GM23338 (cell line): ENCODE results near the gene TSFM. TPM values are rescaled to one million over a fixed set of nuclear protein-coding genes. Genes with fewer than 3 reads are reported as not detected.

Source experiments
- ATAC-seq: fragments of 200-7000 bp; cut with Tn5 transposase; 3 replicates; pipeline ENCODE4 v1.9.1; 2020
- DNase-seq: peaks from one replicate; pipeline ENCODE4 v3.0.0-alpha.2; 2015; ENCODE audit warnings: low spot score
- H2AFZ ChIP-seq: fragments of 200-600 bp; sonication (generic); 2 replicates; pipeline ENCODE4 v1.8.0; 2016; ENCODE audit warnings: antibody characterized with exemption, mild to moderate bottlenecking, moderate library complexity
- H3F3A ChIP-seq: fragments of 200-600 bp; sonication (generic); replicated peaks from 2 replicates; pipeline ENCODE4 v1.8.0; 2017; ENCODE audit warnings: antibody characterized with exemption, mixed run types, low read depth
- H3K27ac ChIP-seq: fragments of 200-600 bp; sonication (generic); 2 replicates; pipeline ENCODE4 v1.6.1; 2016; ENCODE audit warnings: low read depth
- H3K27me3 ChIP-seq: fragments of 200-600 bp; sonication (generic); 2 replicates; pipeline ENCODE4 v1.8.0; 2016; ENCODE audit warnings: mild to moderate bottlenecking, mixed run types, moderate library complexity; ENCODE audit not compliant: insufficient read depth
- H3K36me3 ChIP-seq: fragments of 200-600 bp; sonication (generic); 2 replicates; pipeline ENCODE4 v1.8.0; 2016; ENCODE audit warnings: mild to moderate bottlenecking; ENCODE audit not compliant: insufficient read depth
- H3K4me1 ChIP-seq: fragments of 200-600 bp; sonication (generic); 2 replicates; pipeline ENCODE4 v1.8.0; 2016; ENCODE audit warnings: mild to moderate bottlenecking, moderate library complexity; ENCODE audit not compliant: insufficient read depth
- H3K4me2 ChIP-seq: fragments of 200-600 bp; sonication (generic); 2 replicates; pipeline ENCODE4 v1.7.1; 2017; ENCODE audit warnings: mixed run types
- H3K4me3 ChIP-seq: fragments of 200-600 bp; sonication (generic); 2 replicates; pipeline ENCODE4 v1.6.1; 2016; ENCODE audit warnings: mixed run types
- H3K79me2 ChIP-seq: fragments of 200-600 bp; sonication (generic); replicated peaks from 2 replicates; pipeline ENCODE4 v1.8.0; 2017; ENCODE audit warnings: mild to moderate bottlenecking; ENCODE audit not compliant: insufficient read depth
- H3K9me2 ChIP-seq: fragments of 200-600 bp; sonication (generic); 2 replicates; pipeline ENCODE4 v1.8.0; 2017; ENCODE audit not compliant: insufficient read depth
- H4K20me1 ChIP-seq: fragments of 200-600 bp; sonication (generic); replicated peaks from 2 replicates; pipeline ENCODE4 v1.8.0; 2017; ENCODE audit warnings: mild to moderate bottlenecking; ENCODE audit not compliant: insufficient read depth
- H3K27ac Mint-ChIP-seq: 2 replicates; pipeline ENCODE4 v1.8.0; 2020; ENCODE audit warnings: inconsistent platforms, mild to moderate bottlenecking, moderate library complexity, mixed read lengths
- H3K27me3 Mint-ChIP-seq: 3 replicates; pipeline ENCODE4 v1.8.0; 2022; ENCODE audit warnings: low read depth, mild to moderate bottlenecking, moderate library complexity, mixed read lengths, inconsistent platforms; ENCODE audit not compliant: insufficient read depth, poor library complexity
- H3K36me3 Mint-ChIP-seq: 3 replicates; pipeline ENCODE4 v1.8.0; 2021; ENCODE audit warnings: low read depth, mild to moderate bottlenecking, inconsistent platforms, moderate library complexity, mixed read lengths
- H3K4me1 Mint-ChIP-seq: 3 replicates; pipeline ENCODE4 v1.8.0; 2020; ENCODE audit warnings: mild to moderate bottlenecking, inconsistent platforms, mixed read lengths
- H3K4me3 Mint-ChIP-seq: 3 replicates; pipeline ENCODE4 v1.8.0; 2021; ENCODE audit warnings: moderate library complexity, mild to moderate bottlenecking, inconsistent platforms, mixed read lengths
- H3K9me3 Mint-ChIP-seq: 3 replicates; pipeline ENCODE4 v1.8.0; 2020; ENCODE audit warnings: moderate library complexity, mild to moderate bottlenecking, inconsistent platforms, mixed read lengths
- EZH2 ChIP-seq: fragments of 200-600 bp; sonication (generic); IDR thresholded peaks from one replicate; pipeline ENCODE4 v1.8.0; 2017; ENCODE audit warnings: antibody characterized with exemption, mild to moderate bottlenecking, low read depth; ENCODE audit not compliant: unreplicated experiment
- EZH2phosphoT487 ChIP-seq: fragments of 200-600 bp; sonication (generic); IDR thresholded peaks from one replicate; pipeline ENCODE4 v1.8.1; 2018; ENCODE audit warnings: antibody characterized with exemption; ENCODE audit not compliant: unreplicated experiment
- JUNB ChIP-seq: IDR thresholded peaks from one replicate; pipeline ENCODE4 v1.6.1; 2016; ENCODE audit warnings: antibody characterized with exemption; ENCODE audit not compliant: unreplicated experiment
- NANOG ChIP-seq: IDR thresholded peaks from 2 replicates; pipeline ENCODE4 v1.6.1; 2016; ENCODE audit warnings: antibody characterized with exemption, borderline replicate concordance
- POLR2AphosphoS5 ChIP-seq: IDR thresholded peaks from 2 replicates; pipeline ENCODE4 v1.6.1; 2016; ENCODE audit warnings: antibody characterized with exemption, low read depth
- ZNF331 ChIP-seq: fragments of 250-450 bp; sonication (Bioruptor Pico); IDR thresholded peaks from 2 replicates; pipeline ENCODE4 v1.5.0; 2020; ENCODE audit warnings: low read depth, mild to moderate bottlenecking, moderate library complexity
- polyA plus RNA-seq: library from polyadenylated mRNA; unstranded; fragments of >200 nt; fragmentation: Nextera tagmentation; extraction: Ambion mirVana; gene quantifications from 2 replicates; pipeline ENCODE4 v1.2.1, GENCODE V29; 2016
- total RNA-seq: library from RNA; depleted of rRNA; stranded (reverse); fragments of >200 nt; shearing (Covaris generic); gene quantifications from 2 replicates; pipeline ENCODE4 v1.2.3, GENCODE V29; 2014
- TF ChIP-seq, protein P1 (sequence below): IDR thresholded peaks from one replicate; pipeline ENCODE4 v1.6.1; 2018; ENCODE audit warnings: antibody characterized with exemption; ENCODE audit not compliant: unreplicated experiment
- TF ChIP-seq, protein P2 (sequence below): fragments of 250-450 bp; sonication (Bioruptor Pico); IDR thresholded peaks from 2 replicates; pipeline ENCODE4 v1.5.0; 2020; ENCODE audit warnings: mild to moderate bottlenecking, moderate library complexity

The TSFM gene
- total and polyA plus RNA-seq, 2 experiments from 2014 or later, result 29.5 to 43.1 TPM

DNA sequence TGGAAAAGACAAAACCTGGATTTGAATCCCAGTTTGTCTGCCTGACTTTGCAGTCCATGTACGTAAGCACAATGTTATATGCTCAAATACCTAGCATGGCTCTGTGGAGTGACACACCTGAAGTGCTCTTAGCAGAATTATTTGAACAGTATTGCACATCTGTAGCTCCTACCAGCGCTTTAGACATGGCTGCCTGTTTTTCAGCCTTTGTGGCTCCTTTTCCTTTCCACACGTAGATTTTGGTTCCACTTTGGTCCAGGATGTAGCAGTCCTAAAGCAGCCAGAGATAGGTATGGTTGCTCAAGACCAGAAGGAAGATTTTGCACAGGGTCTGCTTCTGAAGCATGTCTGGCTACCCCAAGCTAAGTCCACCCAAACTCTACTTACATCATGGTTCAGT, 26.8 kb downstream of the TSFM start (continued):
- TF ChIP-seq, protein P1, sequence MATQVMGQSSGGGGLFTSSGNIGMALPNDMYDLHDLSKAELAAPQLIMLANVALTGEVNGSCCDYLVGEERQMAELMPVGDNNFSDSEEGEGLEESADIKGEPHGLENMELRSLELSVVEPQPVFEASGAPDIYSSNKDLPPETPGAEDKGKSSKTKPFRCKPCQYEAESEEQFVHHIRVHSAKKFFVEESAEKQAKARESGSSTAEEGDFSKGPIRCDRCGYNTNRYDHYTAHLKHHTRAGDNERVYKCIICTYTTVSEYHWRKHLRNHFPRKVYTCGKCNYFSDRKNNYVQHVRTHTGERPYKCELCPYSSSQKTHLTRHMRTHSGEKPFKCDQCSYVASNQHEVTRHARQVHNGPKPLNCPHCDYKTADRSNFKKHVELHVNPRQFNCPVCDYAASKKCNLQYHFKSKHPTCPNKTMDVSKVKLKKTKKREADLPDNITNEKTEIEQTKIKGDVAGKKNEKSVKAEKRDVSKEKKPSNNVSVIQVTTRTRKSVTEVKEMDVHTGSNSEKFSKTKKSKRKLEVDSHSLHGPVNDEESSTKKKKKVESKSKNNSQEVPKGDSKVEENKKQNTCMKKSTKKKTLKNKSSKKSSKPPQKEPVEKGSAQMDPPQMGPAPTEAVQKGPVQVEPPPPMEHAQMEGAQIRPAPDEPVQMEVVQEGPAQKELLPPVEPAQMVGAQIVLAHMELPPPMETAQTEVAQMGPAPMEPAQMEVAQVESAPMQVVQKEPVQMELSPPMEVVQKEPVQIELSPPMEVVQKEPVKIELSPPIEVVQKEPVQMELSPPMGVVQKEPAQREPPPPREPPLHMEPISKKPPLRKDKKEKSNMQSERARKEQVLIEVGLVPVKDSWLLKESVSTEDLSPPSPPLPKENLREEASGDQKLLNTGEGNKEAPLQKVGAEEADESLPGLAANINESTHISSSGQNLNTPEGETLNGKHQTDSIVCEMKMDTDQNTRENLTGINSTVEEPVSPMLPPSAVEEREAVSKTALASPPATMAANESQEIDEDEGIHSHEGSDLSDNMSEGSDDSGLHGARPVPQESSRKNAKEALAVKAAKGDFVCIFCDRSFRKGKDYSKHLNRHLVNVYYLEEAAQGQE, result no peak
- no peak for TF ChIP-seq EZH2

DNA sequence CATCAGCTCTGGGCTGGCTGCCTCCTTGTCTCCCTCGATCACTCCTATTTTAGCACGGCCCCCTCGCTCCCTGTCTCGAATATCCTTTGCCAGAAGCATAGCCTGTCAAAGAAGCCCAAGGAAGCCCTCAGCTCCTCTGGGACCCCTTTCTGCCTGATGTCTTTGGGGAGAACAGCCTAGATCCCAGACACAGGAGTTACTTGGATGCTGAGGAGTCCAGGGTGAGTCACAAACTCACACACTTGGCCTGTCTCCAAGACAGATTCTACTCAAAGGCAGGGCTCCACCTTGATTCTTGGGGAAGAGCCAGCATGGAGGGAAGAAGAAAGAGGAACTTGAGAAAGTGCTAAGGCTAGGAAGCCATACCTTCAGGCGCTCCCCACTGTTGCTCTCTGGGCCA, 27.9 kb downstream of the TSFM start:
- ATAC-seq (no peak), DNase-seq (no peak)
- Histone ChIP-seq H3F3A (no peaks in the 10 kb centered on the region; the same call in 1 of the 2 replicates), H3K27ac (no peak overlapping the region), H2AFZ (no peak overlapping the region), H3K27me3 (no peaks in the 10 kb centered on the region), H3K4me2 (no peak overlapping the region), H3K4me3 (no peak overlapping the region), H3K9me2 (no peaks in the 10 kb centered on the region; the same call in 1 of the 2 replicates), H3K36me3 (no peaks in the 10 kb centered on the region), H4K20me1 (no peaks in the 10 kb centered on the region), H3K4me1 (0 out of 2 replicates have a peak, but pooled peaks cover 5% of the 10 kb centered on the region), H3K79me2 (no peaks in the 10 kb centered on the region)
- TF ChIP-seq, protein P2, sequence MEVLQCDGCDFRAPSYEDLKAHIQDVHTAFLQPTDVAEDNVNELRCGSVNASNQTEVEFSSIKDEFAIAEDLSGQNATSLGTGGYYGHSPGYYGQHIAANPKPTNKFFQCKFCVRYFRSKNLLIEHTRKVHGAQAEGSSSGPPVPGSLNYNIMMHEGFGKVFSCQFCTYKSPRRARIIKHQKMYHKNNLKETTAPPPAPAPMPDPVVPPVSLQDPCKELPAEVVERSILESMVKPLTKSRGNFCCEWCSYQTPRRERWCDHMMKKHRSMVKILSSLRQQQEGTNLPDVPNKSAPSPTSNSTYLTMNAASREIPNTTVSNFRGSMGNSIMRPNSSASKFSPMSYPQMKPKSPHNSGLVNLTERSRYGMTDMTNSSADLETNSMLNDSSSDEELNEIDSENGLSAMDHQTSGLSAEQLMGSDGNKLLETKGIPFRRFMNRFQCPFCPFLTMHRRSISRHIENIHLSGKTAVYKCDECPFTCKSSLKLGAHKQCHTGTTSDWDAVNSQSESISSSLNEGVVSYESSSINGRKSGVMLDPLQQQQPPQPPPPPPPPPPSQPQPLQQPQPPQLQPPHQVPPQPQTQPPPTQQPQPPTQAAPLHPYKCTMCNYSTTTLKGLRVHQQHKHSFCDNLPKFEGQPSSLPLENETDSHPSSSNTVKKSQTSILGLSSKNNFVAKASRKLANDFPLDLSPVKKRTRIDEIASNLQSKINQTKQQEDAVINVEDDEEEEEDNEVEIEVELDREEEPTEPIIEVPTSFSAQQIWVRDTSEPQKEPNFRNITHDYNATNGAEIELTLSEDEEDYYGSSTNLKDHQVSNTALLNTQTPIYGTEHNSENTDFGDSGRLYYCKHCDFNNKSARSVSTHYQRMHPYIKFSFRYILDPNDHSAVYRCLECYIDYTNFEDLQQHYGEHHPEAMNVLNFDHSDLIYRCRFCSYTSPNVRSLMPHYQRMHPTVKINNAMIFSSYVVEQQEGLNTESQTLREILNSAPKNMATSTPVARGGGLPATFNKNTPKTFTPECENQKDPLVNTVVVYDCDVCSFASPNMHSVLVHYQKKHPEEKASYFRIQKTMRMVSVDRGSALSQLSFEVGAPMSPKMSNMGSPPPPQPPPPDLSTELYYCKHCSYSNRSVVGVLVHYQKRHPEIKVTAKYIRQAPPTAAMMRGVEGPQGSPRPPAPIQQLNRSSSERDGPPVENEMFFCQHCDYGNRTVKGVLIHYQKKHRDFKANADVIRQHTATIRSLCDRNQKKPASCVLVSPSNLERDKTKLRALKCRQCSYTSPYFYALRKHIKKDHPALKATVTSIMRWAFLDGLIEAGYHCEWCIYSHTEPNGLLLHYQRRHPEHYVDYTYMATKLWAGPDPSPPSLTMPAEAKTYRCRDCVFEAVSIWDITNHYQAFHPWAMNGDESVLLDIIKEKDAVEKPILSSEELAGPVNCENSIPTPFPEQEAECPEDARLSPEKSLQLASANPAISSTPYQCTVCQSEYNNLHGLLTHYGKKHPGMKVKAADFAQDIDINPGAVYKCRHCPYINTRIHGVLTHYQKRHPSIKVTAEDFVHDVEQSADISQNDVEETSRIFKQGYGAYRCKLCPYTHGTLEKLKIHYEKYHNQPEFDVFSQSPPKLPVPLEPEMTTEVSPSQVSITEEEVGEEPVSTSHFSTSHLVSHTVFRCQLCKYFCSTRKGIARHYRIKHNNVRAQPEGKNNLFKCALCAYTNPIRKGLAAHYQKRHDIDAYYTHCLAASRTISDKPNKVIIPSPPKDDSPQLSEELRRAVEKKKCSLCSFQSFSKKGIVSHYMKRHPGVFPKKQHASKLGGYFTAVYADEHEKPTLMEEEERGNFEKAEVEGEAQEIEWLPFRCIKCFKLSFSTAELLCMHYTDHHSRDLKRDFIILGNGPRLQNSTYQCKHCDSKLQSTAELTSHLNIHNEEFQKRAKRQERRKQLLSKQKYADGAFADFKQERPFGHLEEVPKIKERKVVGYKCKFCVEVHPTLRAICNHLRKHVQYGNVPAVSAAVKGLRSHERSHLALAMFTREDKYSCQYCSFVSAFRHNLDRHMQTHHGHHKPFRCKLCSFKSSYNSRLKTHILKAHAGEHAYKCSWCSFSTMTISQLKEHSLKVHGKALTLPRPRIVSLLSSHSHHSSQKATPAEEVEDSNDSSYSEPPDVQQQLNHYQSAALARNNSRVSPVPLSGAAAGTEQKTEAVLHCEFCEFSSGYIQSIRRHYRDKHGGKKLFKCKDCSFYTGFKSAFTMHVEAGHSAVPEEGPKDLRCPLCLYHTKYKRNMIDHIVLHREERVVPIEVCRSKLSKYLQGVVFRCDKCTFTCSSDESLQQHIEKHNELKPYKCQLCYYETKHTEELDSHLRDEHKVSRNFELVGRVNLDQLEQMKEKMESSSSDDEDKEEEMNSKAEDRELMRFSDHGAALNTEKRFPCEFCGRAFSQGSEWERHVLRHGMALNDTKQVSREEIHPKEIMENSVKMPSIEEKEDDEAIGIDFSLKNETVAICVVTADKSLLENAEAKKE, result no peak
- no peak for TF ChIP-seq EZH2phosphoT487
- TF ChIP-seq NANOG, result no peak
- no peak for TF ChIP-seq JUNB
- no peak for TF ChIP-seq EZH2
- TF ChIP-seq ZNF331, result no peak
- TF ChIP-seq POLR2AphosphoS5, result no peak
- Mint-ChIP-seq H3K27me3 (peaks cover 9% of the 10 kb centered on the region), H3K27ac (no peak overlapping the region), H3K4me1 (peaks cover 11% of the 10 kb centered on the region), H3K9me3 (no peaks in the 10 kb centered on the region), H3K4me3 (no peak overlapping the region), H3K36me3 (peaks cover 4% of the 10 kb centered on the region)
